Measurements from ENCODE around the gene GPS1.

Gene GPS1

GRCh38 chr17:82023447-82024241 lies 28.1 kb upstream of the GPS1 start:
- Histone ChIP-seq H3K4me3 (ENCODE audit: low read depth, low read length) (peak overlapping the region; percentile 83), H3K36me3 (peaks cover 2% of the 10 kb centered on the region; the same call in 1 of the 2 replicates), H3K27me3 (no peaks in the 10 kb centered on the region), H3K9me3 (no peaks in the 10 kb centered on the region), H3K4me1 (peaks cover 4% of the 10 kb centered on the region)
- DNase-seq = peak; percentile 48
- TF ChIP-seq, protein P1, sequence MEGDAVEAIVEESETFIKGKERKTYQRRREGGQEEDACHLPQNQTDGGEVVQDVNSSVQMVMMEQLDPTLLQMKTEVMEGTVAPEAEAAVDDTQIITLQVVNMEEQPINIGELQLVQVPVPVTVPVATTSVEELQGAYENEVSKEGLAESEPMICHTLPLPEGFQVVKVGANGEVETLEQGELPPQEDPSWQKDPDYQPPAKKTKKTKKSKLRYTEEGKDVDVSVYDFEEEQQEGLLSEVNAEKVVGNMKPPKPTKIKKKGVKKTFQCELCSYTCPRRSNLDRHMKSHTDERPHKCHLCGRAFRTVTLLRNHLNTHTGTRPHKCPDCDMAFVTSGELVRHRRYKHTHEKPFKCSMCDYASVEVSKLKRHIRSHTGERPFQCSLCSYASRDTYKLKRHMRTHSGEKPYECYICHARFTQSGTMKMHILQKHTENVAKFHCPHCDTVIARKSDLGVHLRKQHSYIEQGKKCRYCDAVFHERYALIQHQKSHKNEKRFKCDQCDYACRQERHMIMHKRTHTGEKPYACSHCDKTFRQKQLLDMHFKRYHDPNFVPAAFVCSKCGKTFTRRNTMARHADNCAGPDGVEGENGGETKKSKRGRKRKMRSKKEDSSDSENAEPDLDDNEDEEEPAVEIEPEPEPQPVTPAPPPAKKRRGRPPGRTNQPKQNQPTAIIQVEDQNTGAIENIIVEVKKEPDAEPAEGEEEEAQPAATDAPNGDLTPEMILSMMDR (IDR thresholded peaks at IDR 0.05; ENCODE audit: low read depth, low read length) = no peak

DNA sequence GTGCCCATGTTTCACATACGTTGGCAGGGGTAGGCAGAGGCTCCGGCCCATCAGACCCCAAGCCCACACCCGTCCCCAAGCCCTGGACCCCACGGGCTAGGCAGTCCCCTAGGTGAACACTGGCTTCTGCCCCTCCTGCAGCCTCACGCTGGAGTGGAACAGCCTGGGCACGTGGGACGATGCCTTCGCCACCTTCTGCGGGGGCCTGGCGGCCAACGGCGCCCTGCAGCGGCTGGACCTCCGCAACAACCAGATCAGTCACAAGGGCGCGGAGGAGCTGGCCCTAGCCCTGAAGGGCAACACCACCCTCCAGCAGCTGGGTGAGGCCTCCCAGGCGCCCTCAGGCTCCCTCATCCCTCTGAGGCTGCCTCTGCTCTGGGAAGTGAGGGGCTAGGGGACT lies 26.8 kb upstream of the GPS1 start:
- no peaks in the 10 kb centered on the region for H3K36me3 ChIP-seq
- TF ChIP-seq, protein P1 (IDR thresholded peaks at IDR 0.05; ENCODE audit: low read depth, low read length) = no peak
- H3K27me3 ChIP-seq = no peaks in the 10 kb centered on the region
- no peaks in the 10 kb centered on the region for H3K9me3 ChIP-seq
- H3K4me1 ChIP-seq = peaks cover 4% of the 10 kb centered on the region
- DNase-seq = no peak
- H3K4me3 ChIP-seq (ENCODE audit: low read depth, low read length) = no peak overlapping the region

- DNase-seq = no peak
- TF ChIP-seq, protein P1 (IDR thresholded peaks at IDR 0.05; ENCODE audit: low read depth, low read length) = no peak
- H3K36me3 ChIP-seq = no peaks in the 10 kb centered on the region
- no peaks in the 10 kb centered on the region for H3K9me3 ChIP-seq
- H3K4me3 ChIP-seq (ENCODE audit: low read depth, low read length) = no peak overlapping the region
- H3K4me1 ChIP-seq = peaks cover 4% of the 10 kb centered on the region
- H3K27me3 ChIP-seq = no peaks in the 10 kb centered on the region
Observed at GRCh38 chr17:82025401-82026107, 26.1 kb upstream of the GPS1 start.

GRCh38 chr17:82028246-82028645 lies 23.5 kb upstream of the GPS1 start:
- no peaks in the 10 kb centered on the region for H3K9me3 ChIP-seq
- no peaks in the 10 kb centered on the region for H3K27me3 ChIP-seq
- DNase-seq = no peak
- no peaks in the 10 kb centered on the region for H3K36me3 ChIP-seq
- H3K4me1 ChIP-seq = no peaks in the 10 kb centered on the region
- TF ChIP-seq, protein P1 (IDR thresholded peaks at IDR 0.05; ENCODE audit: low read depth, low read length) = no peak
- no peak overlapping the region for H3K4me3 ChIP-seq (ENCODE audit: low read depth, low read length)

DNA sequence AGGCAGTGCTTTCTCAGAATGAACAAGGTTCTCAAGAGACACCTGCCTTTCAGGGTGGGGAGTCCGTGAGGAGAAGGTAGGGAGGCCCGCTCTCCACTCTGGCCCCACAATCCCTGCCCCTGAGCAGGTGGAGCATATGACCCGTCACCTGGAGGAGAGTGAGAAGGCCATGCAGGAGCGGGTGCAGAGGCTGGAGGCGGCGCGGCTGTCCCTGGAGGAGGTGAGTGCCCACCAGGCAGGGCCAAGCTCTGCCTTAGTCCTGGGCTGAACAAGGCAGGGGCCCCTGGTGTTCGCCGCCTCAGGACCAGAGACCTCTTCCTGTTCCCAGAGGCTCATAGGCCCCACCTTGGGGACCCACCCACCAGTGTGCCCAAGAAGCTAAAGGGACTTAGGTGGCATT lies 22.7 kb upstream of the GPS1 start:
- TF ChIP-seq, protein P1 (IDR thresholded peaks at IDR 0.05; ENCODE audit: low read depth, low read length) = no peak
- DNase-seq = no peak
- Histone ChIP-seq H3K4me3 (ENCODE audit: low read depth, low read length) (no peak overlapping the region), H3K9me3 (no peaks in the 10 kb centered on the region), H3K27me3 (no peaks in the 10 kb centered on the region), H3K4me1 (no peaks in the 10 kb centered on the region), H3K36me3 (no peaks in the 10 kb centered on the region)

GRCh38 chr17:82029391-82029790 lies 22.3 kb upstream of the GPS1 start:
- Histone ChIP-seq H3K4me3 (ENCODE audit: low read depth, low read length) (no peak overlapping the region), H3K27me3 (no peaks in the 10 kb centered on the region), H3K9me3 (no peaks in the 10 kb centered on the region), H3K4me1 (no peaks in the 10 kb centered on the region), H3K36me3 (no peaks in the 10 kb centered on the region)
- no peak for DNase-seq
- TF ChIP-seq, protein P1 (IDR thresholded peaks at IDR 0.05; ENCODE audit: low read depth, low read length) = no peak

Measured in BE2C (cell line).